ENCODE data around the gene SCRN2.

Gene SCRN2

GRCh38 chr17:47843391-47843730 lies 2.3 kb upstream of the SCRN2 start:
- peak overlapping the region; percentile 98 for H3K27ac ChIP-seq
- H3K9ac ChIP-seq, result no peak overlapping the region
- H2AFZ ChIP-seq, result peak overlapping the region; percentile 9
- H3K4me2 ChIP-seq (ENCODE audit: low read length), result peak overlapping the region; percentile 65
- no peak for TF ChIP-seq CTCF (IDR thresholded peaks at IDR 0.05)
- H3K27me3 ChIP-seq (ENCODE audit: control insufficient read depth, insufficient read depth, low read length), result no peaks in the 10 kb centered on the region
- no peaks in the 10 kb centered on the region for H3K9me3 ChIP-seq (ENCODE audit: control insufficient read depth, low read length)
- peak overlapping the region; percentile 52 for H3K4me3 ChIP-seq (ENCODE audit: low read depth, low read length)
- H3K79me2 ChIP-seq, result peaks cover 7% of the 10 kb centered on the region
- no peaks in the 10 kb centered on the region for H3K36me3 ChIP-seq (ENCODE audit: control insufficient read depth, insufficient read depth, low read length)
- peaks cover 48% of the 10 kb centered on the region for H3K4me1 ChIP-seq

GRCh38 chr17:47841488-47842291 lies 617 bp upstream of the SCRN2 start:
- H3K4me2 ChIP-seq (ENCODE audit: low read length), result peak overlapping the region; percentile 98
- peaks cover 5% of the 10 kb centered on the region for H3K79me2 ChIP-seq
- H3K4me3 ChIP-seq (ENCODE audit: low read depth, low read length), result peak overlapping the region; percentile 85
- TF ChIP-seq CTCF (IDR thresholded peaks at IDR 0.05), result no peak
- no peaks in the 10 kb centered on the region for H3K36me3 ChIP-seq (ENCODE audit: control insufficient read depth, insufficient read depth, low read length)
- H3K27me3 ChIP-seq (ENCODE audit: control insufficient read depth, insufficient read depth, low read length), result no peaks in the 10 kb centered on the region
- H3K9ac ChIP-seq, result peak overlapping the region; percentile 8
- no peaks in the 10 kb centered on the region for H3K9me3 ChIP-seq (ENCODE audit: control insufficient read depth, low read length)
- peak overlapping the region; percentile 63 for H3K27ac ChIP-seq
- peaks cover 48% of the 10 kb centered on the region for H3K4me1 ChIP-seq
- H2AFZ ChIP-seq, result peak overlapping the region; percentile 93

- Histone ChIP-seq H3K4me3 (ENCODE audit: low read depth, low read length) (peak overlapping the region; percentile 85), H3K27ac (no peak overlapping the region), H3K4me2 (ENCODE audit: low read length) (peak overlapping the region; percentile 98), H3K9me3 (ENCODE audit: control insufficient read depth, low read length) (no peaks in the 10 kb centered on the region), H3K79me2 (no peaks in the 10 kb centered on the region), H2AFZ (peak overlapping the region; percentile 93), H3K36me3 (ENCODE audit: control insufficient read depth, insufficient read depth, low read length) (no peaks in the 10 kb centered on the region), H3K4me1 (peaks cover 42% of the 10 kb centered on the region), H3K27me3 (ENCODE audit: control insufficient read depth, insufficient read depth, low read length) (no peaks in the 10 kb centered on the region), H3K9ac (peak overlapping the region; percentile 8)
- TF ChIP-seq CTCF (IDR thresholded peaks at IDR 0.05), result no peak
These were observed 902 bp downstream of the SCRN2 start for GRCh38 chr17:47840001-47840741.

GRCh38 chr17:47839071-47839470 lies 2.0 kb downstream of the SCRN2 start:
- Histone ChIP-seq H3K27me3 (ENCODE audit: control insufficient read depth, insufficient read depth, low read length) (no peaks in the 10 kb centered on the region), H3K27ac (no peak overlapping the region), H3K4me2 (ENCODE audit: low read length) (no peak overlapping the region), H3K36me3 (ENCODE audit: control insufficient read depth, insufficient read depth, low read length) (no peaks in the 10 kb centered on the region), H2AFZ (no peak overlapping the region), H3K9me3 (ENCODE audit: control insufficient read depth, low read length) (no peaks in the 10 kb centered on the region), H3K79me2 (no peaks in the 10 kb centered on the region), H3K4me3 (ENCODE audit: low read depth, low read length) (no peak overlapping the region), H3K4me1 (peaks cover 33% of the 10 kb centered on the region), H3K9ac (no peak overlapping the region)
- TF ChIP-seq CTCF (IDR thresholded peaks at IDR 0.05), result no peak
